HL-60 (cell line): Measurements from ENCODE around the gene TUBG1.
A peak's percentile ranks its signal among the peaks of the same experiment; 100 is the strongest.

Experiments used
- CTCF ChIP-seq: IDR thresholded peaks from one replicate; pipeline ENCODE4 v1.5.1; 2011; ENCODE audit warnings: low read length, control low read depth, inconsistent platforms; ENCODE audit not compliant: insufficient read depth
- GABPA ChIP-seq: IDR thresholded peaks from 2 replicates; pipeline ENCODE4 v1.6.1; 2012; ENCODE audit warnings: low read depth
- POLR2AphosphoS5 ChIP-seq: IDR thresholded peaks from 2 replicates; pipeline ENCODE4 v1.6.1; 2012; ENCODE audit warnings: low read depth
- REST ChIP-seq: IDR thresholded peaks from 2 replicates; pipeline ENCODE4 v1.6.1; 2012; ENCODE audit warnings: low read depth; ENCODE audit not compliant: insufficient replicate concordance
- SPI1 ChIP-seq: IDR thresholded peaks from 2 replicates; pipeline ENCODE4 v1.6.1; 2012; ENCODE audit warnings: low read depth, mild to moderate bottlenecking, borderline replicate concordance

GRCh38 chr17:42584880-42585279 is 24.6 kb upstream of the TUBG1 start:
- no peak for TF ChIP-seq CTCF
- TF ChIP-seq POLR2AphosphoS5, result no peak
- TF ChIP-seq REST, result no peak
- no peak for TF ChIP-seq GABPA
- peak; percentile 88 for TF ChIP-seq SPI1
